Hepatocyte (in vitro differentiated cells): ENCODE results near the gene CYLD. TPM values are rescaled to one million over a fixed set of nuclear protein-coding genes. Genes with fewer than 3 reads are reported as not detected.

Experiments used
- DNase-seq: peaks from one replicate; pipeline ENCODE4 v3.0.0-alpha.2; 2016; ENCODE audit warnings: low spot score
- H2AFZ ChIP-seq: fragments of 200-600 bp; sonication (generic); 2 replicates; pipeline ENCODE4 v1.6.0; 2016; ENCODE audit warnings: antibody characterized with exemption, mild to moderate bottlenecking
- H3K27ac ChIP-seq: fragments of 200-600 bp; sonication (generic); 2 replicates; pipeline ENCODE4 v1.5.1; 2016; ENCODE audit warnings: mild to moderate bottlenecking
- H3K27me3 ChIP-seq: fragments of 200-600 bp; sonication (generic); 2 replicates; pipeline ENCODE4 v1.6.1; 2016
- H3K36me3 ChIP-seq: fragments of 200-600 bp; sonication (generic); replicated peaks from 2 replicates; pipeline ENCODE4 v1.5.1; 2016; ENCODE audit warnings: low read depth; ENCODE audit not compliant: insufficient read depth
- H3K4me1 ChIP-seq: fragments of 200-600 bp; sonication (generic); 2 replicates; pipeline ENCODE4 v1.5.1; 2016; ENCODE audit warnings: mild to moderate bottlenecking, moderate library complexity; ENCODE audit not compliant: insufficient read depth
- H3K4me2 ChIP-seq: fragments of 200-600 bp; sonication (generic); 2 replicates; pipeline ENCODE4 v1.6.0; 2016
- H3K4me3 ChIP-seq: fragments of 200-600 bp; sonication (generic); 2 replicates; pipeline ENCODE4 v1.5.1; 2016; ENCODE audit warnings: mild to moderate bottlenecking
- H3K79me2 ChIP-seq: fragments of 200-600 bp; sonication (generic); 2 replicates; pipeline ENCODE4 v1.6.0; 2017; ENCODE audit warnings: mild to moderate bottlenecking
- H3K9me2 ChIP-seq: fragments of 200-600 bp; sonication (generic); replicated peaks from 2 replicates; pipeline ENCODE4 v1.6.0; 2017; ENCODE audit warnings: mild to moderate bottlenecking; ENCODE audit not compliant: insufficient read depth
- H3K9me3 ChIP-seq: fragments of 200-600 bp; sonication (generic); 2 replicates; pipeline ENCODE4 v1.5.1; 2016; ENCODE audit warnings: low read depth, mild to moderate bottlenecking
- H4K20me1 ChIP-seq: fragments of 200-600 bp; sonication (generic); 2 replicates; pipeline ENCODE4 v1.6.0; 2016; ENCODE audit warnings: mild to moderate bottlenecking; ENCODE audit not compliant: insufficient read depth, poor library complexity, severe bottlenecking
- CTCF ChIP-seq: fragments of 200-600 bp; sonication (generic); IDR thresholded peaks from 2 replicates; pipeline ENCODE4 v1.5.1; 2016; ENCODE audit warnings: antibody characterized with exemption, mild to moderate bottlenecking; ENCODE audit not compliant: poor library complexity
- EZH2 ChIP-seq: fragments of 200-600 bp; sonication (generic); IDR thresholded peaks from 2 replicates; pipeline ENCODE4 v1.6.1; 2016; ENCODE audit warnings: antibody characterized with exemption, mild to moderate bottlenecking, borderline replicate concordance
- EZH2phosphoT487 ChIP-seq: fragments of 200-600 bp; sonication (generic); IDR thresholded peaks from one replicate; pipeline ENCODE4 v1.6.1; 2018; ENCODE audit warnings: antibody characterized with exemption, mild to moderate bottlenecking, low read depth, moderate library complexity; ENCODE audit not compliant: unreplicated experiment, severe bottlenecking
- WGBS: methylation state at CpG from one replicate; pipeline ENCODE4 v1.1.6; 2016; ENCODE audit warnings: low lambda C conversion rate; ENCODE audit errors: missing lambda C conversion rate; 5-methylcytosine and 5-hydroxymethylcytosine counted together
- polyA plus RNA-seq: library from polyadenylated mRNA; unstranded; fragments of >200 nt; fragmentation: Nextera tagmentation; extraction: Ambion mirVana; gene quantifications from 2 replicates; pipeline ENCODE4 v1.2.1, GENCODE V29; 2016
- total RNA-seq: library from RNA; depleted of rRNA; stranded (reverse); fragments of >200 nt; gene quantifications from 2 replicates; pipeline ENCODE4 v1.2.3, GENCODE V29; 2014

CYLD gene
- total and polyA plus RNA-seq, 2 experiments from 2014 or later = 9.9 to 17.8 TPM

- no peak for DNase-seq
- Histone ChIP-seq H3K4me3 (no peak overlapping the region), H3K4me2 (no peak overlapping the region), H2AFZ (no peak overlapping the region), H3K36me3 (no peaks in the 10 kb centered on the region), H3K4me1 (no peaks in the 10 kb centered on the region), H3K27ac (no peak overlapping the region), H3K79me2 (no peaks in the 10 kb centered on the region), H3K9me2 (no peaks in the 10 kb centered on the region), H3K27me3 (no peaks in the 10 kb centered on the region), H3K9me3 (no peaks in the 10 kb centered on the region), H4K20me1 (no peaks in the 10 kb centered on the region)
- 89% methylated on average over 7 of the region's 7 CpGs for WGBS
- TF ChIP-seq EZH2 (no peak), EZH2phosphoT487 (no peak), CTCF (no peak)
Observed at GRCh38 chr16:50812046-50812445, 70.2 kb downstream of the CYLD start.

- no peak overlapping the region for H3K4me3 ChIP-seq
- H2AFZ ChIP-seq = no peak overlapping the region
- H3K4me1 ChIP-seq = no peaks in the 10 kb centered on the region
- H3K27me3 ChIP-seq = no peaks in the 10 kb centered on the region
- H4K20me1 ChIP-seq = no peaks in the 10 kb centered on the region
- DNase-seq = no peak
- H3K36me3 ChIP-seq = no peaks in the 10 kb centered on the region
- H3K9me2 ChIP-seq = no peaks in the 10 kb centered on the region
- H3K27ac ChIP-seq = no peak overlapping the region
- WGBS = 89% methylated on average over 9 of the region's 9 CpGs
- no peak for TF ChIP-seq EZH2
- no peak for TF ChIP-seq EZH2phosphoT487
- no peak for TF ChIP-seq CTCF
- no peaks in the 10 kb centered on the region for H3K9me3 ChIP-seq
- no peaks in the 10 kb centered on the region for H3K79me2 ChIP-seq
- no peak overlapping the region for H3K4me2 ChIP-seq
Observed at GRCh38 chr16:50812876-50813466, 71.1 kb downstream of the CYLD start.

- no peak for DNase-seq
- WGBS = 86% methylated on average over 4 of the region's 4 CpGs
- no peaks in the 10 kb centered on the region for H3K9me3 ChIP-seq
- H3K9me2 ChIP-seq = no peaks in the 10 kb centered on the region
- H3K27ac ChIP-seq = no peak overlapping the region
- no peak for TF ChIP-seq EZH2
- no peak for TF ChIP-seq CTCF
- no peak for TF ChIP-seq EZH2phosphoT487
- H3K36me3 ChIP-seq = no peaks in the 10 kb centered on the region
- no peaks in the 10 kb centered on the region for H3K79me2 ChIP-seq
- no peak overlapping the region for H3K4me2 ChIP-seq
- H3K4me3 ChIP-seq = no peak overlapping the region
- H3K4me1 ChIP-seq = no peaks in the 10 kb centered on the region
- no peak overlapping the region for H2AFZ ChIP-seq
- no peaks in the 10 kb centered on the region for H3K27me3 ChIP-seq
- H4K20me1 ChIP-seq = no peaks in the 10 kb centered on the region
Observed at GRCh38 chr16:50814052-50814451, 72.2 kb downstream of the CYLD start.

- H2AFZ ChIP-seq = no peak overlapping the region
- no peaks in the 10 kb centered on the region for H3K4me1 ChIP-seq
- H3K4me3 ChIP-seq = no peak overlapping the region
- no peaks in the 10 kb centered on the region for H3K27me3 ChIP-seq
- no peak overlapping the region for H3K27ac ChIP-seq
- DNase-seq = no peak
- H3K4me2 ChIP-seq = no peak overlapping the region
- no peaks in the 10 kb centered on the region for H3K36me3 ChIP-seq
- TF ChIP-seq CTCF = no peak
- no peak for TF ChIP-seq EZH2
- TF ChIP-seq EZH2phosphoT487 = no peak
- no peaks in the 10 kb centered on the region for H4K20me1 ChIP-seq
- H3K9me3 ChIP-seq = no peaks in the 10 kb centered on the region
- no peaks in the 10 kb centered on the region for H3K79me2 ChIP-seq
- 93% methylated on average over 7 of the region's 7 CpGs for whole genome bisulfite sequencing
- no peaks in the 10 kb centered on the region for H3K9me2 ChIP-seq
Observed at GRCh38 chr16:50814541-50814940, 72.7 kb downstream of the CYLD start.
